Prostate gland (tissue), 2 donors: ENCODE measurements around the gene UBE2C. TPM values are rescaled to one million over a fixed set of nuclear protein-coding genes. Genes with fewer than 3 reads are reported as not detected.

Experiments used
- DNase-seq: peaks from one replicate; pipeline ENCODE4 v3.0.0-alpha.2; 2019; ENCODE audit warnings: low spot score
- H3K27ac ChIP-seq, 2 donors: fragments of 200-600 bp; sonication (generic); 2 replicates each; pipeline ENCODE4 v1.5.1; 2017 to 2019
- H3K27me3 ChIP-seq: fragments of 200-600 bp; sonication (generic); replicated peaks from 2 replicates; pipeline ENCODE4 v1.5.1; 2019; ENCODE audit not compliant: insufficient read depth
- H3K36me3 ChIP-seq, 2 donors: fragments of 200-600 bp; sonication (generic); 1 replicate in 1 of 2; 2 replicates in 1 of 2; pipeline versions ENCODE4 v1.5.1 to v1.8.1; 2017 to 2019
- H3K4me1 ChIP-seq: fragments of 200-600 bp; sonication (generic); replicated peaks from 2 replicates; pipeline ENCODE4 v1.5.1; 2019
- H3K4me3 ChIP-seq, 2 donors: fragments of 200-600 bp; sonication (generic); 2 replicates each; pipeline ENCODE4 v1.5.1; 2017 to 2019
- H3K9me3 ChIP-seq: fragments of 200-600 bp; sonication (generic); 2 replicates; pipeline ENCODE4 v1.5.1; 2017
- POLR2A ChIP-seq: fragments of 450-650 bp; IDR thresholded peaks from one replicate; pipeline ENCODE4 v1.6.1; 2016; ENCODE audit warnings: antibody characterized with exemption, mild to moderate bottlenecking
- POLR2AphosphoS5 ChIP-seq: sonication (generic); formaldehyde crosslinking; IDR thresholded peaks from one replicate; pipeline ENCODE4 v1.6.1; 2017; ENCODE audit warnings: antibody characterized with exemption
- WGBS: methylation state at CpG from one replicate; pipeline ENCODE4 v1.1.5; 2018; 5-methylcytosine and 5-hydroxymethylcytosine counted together
- intact Hi-C: fragments of 100-400 bp; cut with DNase I; formaldehyde crosslinking; loops from one replicate; pipeline ENCODE4 v1.14.2; 2022
- total RNA-seq, 2 donors: library from RNA; depleted of rRNA; stranded (reverse); fragments of >200 nt; gene quantifications; one replicate each; pipeline ENCODE4 v1.1.0, GENCODE V29; 2016
- TF ChIP-seq, protein P1 (sequence below), 4 experiments: fragments of 200-600 bp in 2 of 4; fragments of 450-650 bp in 2 of 4; sonication (generic) in 2 of 4; IDR thresholded peaks; 1 replicate in 3 of 4; 2 replicates in 1 of 4; pipeline ENCODE4 v1.5.1; 2016 to 2019; ENCODE audit warnings: antibody characterized with exemption in 4 of 4, mild to moderate bottlenecking in 2 of 4, moderate library complexity in 2 of 4

UBE2C gene
- total RNA-seq, 2 donors from 2014 or later = 2.2 to 10.9 TPM

DNA sequence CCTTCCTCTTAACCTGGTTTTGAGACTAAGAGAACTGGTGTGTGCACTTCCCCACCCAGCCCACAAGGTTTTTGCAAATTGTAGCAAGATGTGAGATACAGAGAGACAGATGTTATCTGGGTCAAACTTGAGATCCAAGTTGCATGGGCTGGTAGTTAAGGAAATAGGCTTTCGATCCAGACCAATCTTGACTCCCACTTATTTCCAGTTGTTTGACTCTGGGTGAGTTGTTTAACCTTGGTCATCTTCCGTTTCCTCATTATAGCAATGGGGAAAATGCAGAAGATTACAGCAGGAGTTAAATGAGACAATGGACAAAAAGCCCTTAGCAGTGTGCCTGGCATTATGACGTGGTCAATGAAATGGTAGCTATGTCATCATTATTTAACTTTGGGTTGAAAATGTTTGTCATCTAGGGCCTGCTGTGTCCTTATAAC lies 22.9 kb downstream of the UBE2C start:
- H3K4me3 ChIP-seq = no peak overlapping the region
- no peak for DNase-seq
- intact Hi-C loops = no loop called here
- no peaks in the 10 kb centered on the region for H3K27me3 ChIP-seq
- 65% methylated on average over 3 of the region's 3 CpGs for WGBS
- no peak for TF ChIP-seq POLR2AphosphoS5
- no peaks in the 10 kb centered on the region for H3K9me3 ChIP-seq
- peaks cover 8% of the 10 kb centered on the region for H3K4me1 ChIP-seq
- no peaks in the 10 kb centered on the region for H3K36me3 ChIP-seq
- peak overlapping the region in 1 of 2 donors; percentile 1 for H3K27ac ChIP-seq

DNA sequence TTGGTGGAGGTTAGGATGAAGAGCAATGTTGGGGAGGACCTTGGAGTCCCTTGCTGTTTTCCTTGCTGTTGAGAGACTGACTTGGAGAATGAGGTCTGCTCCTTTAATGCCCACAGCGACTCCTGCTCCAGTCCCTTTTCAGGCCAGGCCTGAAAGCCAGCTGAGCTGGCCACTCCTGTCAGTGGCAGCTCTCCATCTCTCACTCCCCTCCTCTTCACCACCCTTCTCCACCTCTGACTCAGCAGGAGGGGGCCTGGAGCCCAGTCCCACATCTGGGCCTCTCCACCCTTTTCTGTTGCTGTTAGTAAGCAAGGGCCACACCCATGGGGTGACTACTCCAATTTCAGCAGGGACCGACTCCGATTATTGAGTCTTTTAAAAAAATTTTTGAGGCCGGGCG lies 23.4 kb downstream of the UBE2C start:
- TF ChIP-seq POLR2A (no peak), POLR2AphosphoS5 (no peak)
- TF ChIP-seq, protein P1, sequence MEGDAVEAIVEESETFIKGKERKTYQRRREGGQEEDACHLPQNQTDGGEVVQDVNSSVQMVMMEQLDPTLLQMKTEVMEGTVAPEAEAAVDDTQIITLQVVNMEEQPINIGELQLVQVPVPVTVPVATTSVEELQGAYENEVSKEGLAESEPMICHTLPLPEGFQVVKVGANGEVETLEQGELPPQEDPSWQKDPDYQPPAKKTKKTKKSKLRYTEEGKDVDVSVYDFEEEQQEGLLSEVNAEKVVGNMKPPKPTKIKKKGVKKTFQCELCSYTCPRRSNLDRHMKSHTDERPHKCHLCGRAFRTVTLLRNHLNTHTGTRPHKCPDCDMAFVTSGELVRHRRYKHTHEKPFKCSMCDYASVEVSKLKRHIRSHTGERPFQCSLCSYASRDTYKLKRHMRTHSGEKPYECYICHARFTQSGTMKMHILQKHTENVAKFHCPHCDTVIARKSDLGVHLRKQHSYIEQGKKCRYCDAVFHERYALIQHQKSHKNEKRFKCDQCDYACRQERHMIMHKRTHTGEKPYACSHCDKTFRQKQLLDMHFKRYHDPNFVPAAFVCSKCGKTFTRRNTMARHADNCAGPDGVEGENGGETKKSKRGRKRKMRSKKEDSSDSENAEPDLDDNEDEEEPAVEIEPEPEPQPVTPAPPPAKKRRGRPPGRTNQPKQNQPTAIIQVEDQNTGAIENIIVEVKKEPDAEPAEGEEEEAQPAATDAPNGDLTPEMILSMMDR (IDR thresholded peaks at IDR 0.05) = no peak
- DNase-seq = no peak
- Histone ChIP-seq H3K9me3 (no peaks in the 10 kb centered on the region), H3K27me3 (no peaks in the 10 kb centered on the region), H3K4me1 (peaks cover 8% of the 10 kb centered on the region), H3K36me3 (no peaks in the 10 kb centered on the region), H3K4me3 (no peak overlapping the region), H3K27ac (peak overlapping the region in 1 of 2 donors; percentile 1)
- intact Hi-C loops = no loop called here
- 81% methylated on average over 5 of the region's 5 CpGs for WGBS

DNA sequence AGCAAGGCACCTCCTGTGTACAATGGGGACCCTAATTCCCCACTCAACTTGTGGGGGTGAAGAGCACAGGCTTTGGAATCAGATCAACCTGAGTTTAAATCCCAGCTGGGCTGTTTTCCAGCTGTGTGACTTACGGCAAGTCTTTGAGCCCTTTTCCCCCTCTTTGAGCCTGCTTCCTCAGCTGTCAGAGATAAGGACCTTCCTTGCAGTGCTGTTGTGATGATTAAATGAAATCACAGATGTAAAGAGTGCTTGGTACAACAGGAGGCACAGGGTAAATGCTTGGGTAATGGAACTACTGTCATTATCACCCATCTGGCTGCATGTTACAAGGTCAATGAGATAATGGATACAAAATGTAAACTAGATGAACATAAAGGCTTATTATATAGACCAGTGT lies 24.4 kb downstream of the UBE2C start:
- H3K27me3 ChIP-seq = no peaks in the 10 kb centered on the region
- no peaks in the 10 kb centered on the region for H3K36me3 ChIP-seq
- WGBS = 22% methylated on average over 1 of the region's 1 CpG
- intact Hi-C loops = no loop called here
- no peak overlapping the region for H3K4me3 ChIP-seq
- DNase-seq = no peak
- no peaks in the 10 kb centered on the region for H3K9me3 ChIP-seq
- no peak overlapping the region for H3K27ac ChIP-seq
- no peak for TF ChIP-seq POLR2A
- TF ChIP-seq POLR2AphosphoS5 = no peak
- TF ChIP-seq, protein P1 (IDR thresholded peaks at IDR 0.05) = no peak
- peaks cover 8% of the 10 kb centered on the region for H3K4me1 ChIP-seq

DNA sequence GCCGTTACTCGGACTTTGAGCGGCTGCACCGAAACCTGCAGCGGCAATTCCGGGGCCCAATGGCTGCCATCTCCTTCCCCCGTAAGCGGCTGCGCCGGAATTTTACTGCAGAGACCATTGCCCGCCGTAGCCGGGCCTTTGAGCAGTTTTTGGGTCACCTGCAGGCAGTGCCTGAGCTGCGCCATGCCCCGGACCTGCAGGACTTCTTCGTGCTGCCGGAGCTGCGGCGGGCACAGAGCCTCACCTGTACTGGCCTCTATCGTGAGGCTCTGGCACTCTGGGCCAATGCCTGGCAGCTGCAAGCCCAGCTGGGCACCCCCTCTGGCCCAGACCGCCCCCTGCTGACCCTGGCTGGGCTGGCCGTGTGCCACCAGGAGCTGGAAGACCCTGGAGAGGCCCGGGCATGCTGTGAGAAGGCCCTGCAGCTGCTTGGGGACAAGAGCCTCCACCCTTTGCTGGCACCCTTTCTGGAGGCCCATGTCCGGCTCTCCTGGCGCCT lies 28.3 kb downstream of the UBE2C start:
- H3K4me1 ChIP-seq = no peaks in the 10 kb centered on the region
- H3K9me3 ChIP-seq = no peaks in the 10 kb centered on the region
- peaks cover 0 to 12% of the 10 kb centered on the region in 2 donors for H3K36me3 ChIP-seq
- H3K27me3 ChIP-seq = no peaks in the 10 kb centered on the region
- H3K27ac ChIP-seq = no peak overlapping the region
- DNase-seq = no peak
- WGBS = 89% methylated on average over 21 of the region's 25 CpGs
- H3K4me3 ChIP-seq = no peak overlapping the region
- TF ChIP-seq, protein P1 (IDR thresholded peaks at IDR 0.05) = no peak
- TF ChIP-seq POLR2AphosphoS5 (no peak), POLR2A (no peak)
- intact Hi-C loops = no loop called here

DNA sequence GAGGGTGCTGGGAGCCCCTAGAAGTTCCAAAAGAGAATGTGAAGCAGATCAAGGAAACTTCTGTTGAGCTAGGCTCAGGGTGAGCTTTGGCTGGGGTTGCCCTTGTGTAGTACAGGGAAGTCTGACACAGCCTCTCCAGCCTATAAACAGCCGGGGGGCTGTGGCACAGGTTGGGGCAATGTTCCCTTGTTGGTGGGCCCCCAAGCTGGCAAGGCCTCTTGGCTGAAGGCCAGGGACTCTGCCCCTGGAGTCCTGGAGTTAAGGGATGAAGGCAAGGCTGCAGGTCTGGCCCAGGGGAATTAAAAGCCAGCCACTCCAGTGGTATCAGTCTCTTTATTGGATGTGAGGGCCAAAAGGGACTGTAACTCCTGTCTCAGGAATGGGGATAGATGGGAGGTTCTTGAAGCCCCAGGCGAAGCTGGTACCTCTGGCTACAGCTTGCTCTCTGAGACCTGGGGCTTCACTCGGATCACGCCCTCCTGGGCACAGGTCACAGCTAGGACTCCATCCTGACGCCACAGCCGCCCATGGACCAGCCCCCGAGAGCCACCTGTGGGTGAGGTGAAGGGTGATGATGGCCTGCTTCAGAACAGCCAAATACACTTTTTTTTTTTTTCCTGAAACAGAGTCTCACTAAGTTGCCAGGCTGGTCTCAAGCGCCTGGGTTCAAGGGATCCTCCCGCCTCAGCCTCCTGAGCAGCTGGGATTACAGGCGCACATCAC lies 29.1 kb downstream of the UBE2C start:
- Histone ChIP-seq H3K27me3 (no peaks in the 10 kb centered on the region), H3K9me3 (no peaks in the 10 kb centered on the region), H3K4me3 (no peak overlapping the region), H3K27ac (no peak overlapping the region), H3K36me3 (peaks cover 0 to 12% of the 10 kb centered on the region in 2 donors), H3K4me1 (no peaks in the 10 kb centered on the region)
- TF ChIP-seq POLR2A = no peak
- TF ChIP-seq, protein P1 (IDR thresholded peaks at IDR 0.05) = no peak
- TF ChIP-seq POLR2AphosphoS5 = no peak
- intact Hi-C loops = no loop called here
- WGBS = 88% methylated on average over 10 of the region's 10 CpGs
- DNase-seq = no peak
